ENCODE data around the gene TRAF2. TPM values are rescaled to one million over a fixed set of nuclear protein-coding genes. Genes with fewer than 3 reads are reported as not detected.

Gene TRAF2
- total RNA-seq, 1 donor from 2014 or later: 10.2 TPM

GRCh38 chr9:136925414-136926153 is 39.3 kb downstream of the TRAF2 start:
- intact Hi-C loops (cut with DNase I): no loop called here
- no peak for DNase-seq (ENCODE audit: low spot score)

- no peak for DNase-seq (ENCODE audit: low spot score)
- intact Hi-C loops (cut with DNase I): no loop called here
Observed at GRCh38 chr9:136926154-136926704, 39.9 kb downstream of the TRAF2 start.

DNA sequence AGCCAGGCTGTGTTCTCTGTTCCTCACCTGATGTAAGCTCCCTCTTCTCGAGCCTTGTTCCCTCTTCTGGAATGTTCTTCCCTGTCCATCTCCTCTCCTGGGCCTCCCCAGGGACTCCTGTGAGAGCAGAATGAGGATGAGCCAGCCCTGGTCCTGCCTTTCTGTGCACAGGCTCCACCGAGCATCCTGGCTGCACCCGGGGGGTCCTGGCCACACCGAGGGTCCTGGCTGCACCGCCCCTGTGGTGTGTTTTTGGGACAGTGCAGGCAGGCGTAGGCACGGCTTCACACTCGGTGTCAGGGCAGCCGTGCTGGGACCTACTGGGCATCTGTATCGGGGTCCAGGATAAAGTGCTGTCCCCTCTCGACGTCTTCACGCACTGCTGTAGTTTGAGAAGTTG is 40.4 kb downstream of the TRAF2 start:
- intact Hi-C loops (cut with DNase I): no loop called here
- no peak for DNase-seq (ENCODE audit: low spot score)

DNA sequence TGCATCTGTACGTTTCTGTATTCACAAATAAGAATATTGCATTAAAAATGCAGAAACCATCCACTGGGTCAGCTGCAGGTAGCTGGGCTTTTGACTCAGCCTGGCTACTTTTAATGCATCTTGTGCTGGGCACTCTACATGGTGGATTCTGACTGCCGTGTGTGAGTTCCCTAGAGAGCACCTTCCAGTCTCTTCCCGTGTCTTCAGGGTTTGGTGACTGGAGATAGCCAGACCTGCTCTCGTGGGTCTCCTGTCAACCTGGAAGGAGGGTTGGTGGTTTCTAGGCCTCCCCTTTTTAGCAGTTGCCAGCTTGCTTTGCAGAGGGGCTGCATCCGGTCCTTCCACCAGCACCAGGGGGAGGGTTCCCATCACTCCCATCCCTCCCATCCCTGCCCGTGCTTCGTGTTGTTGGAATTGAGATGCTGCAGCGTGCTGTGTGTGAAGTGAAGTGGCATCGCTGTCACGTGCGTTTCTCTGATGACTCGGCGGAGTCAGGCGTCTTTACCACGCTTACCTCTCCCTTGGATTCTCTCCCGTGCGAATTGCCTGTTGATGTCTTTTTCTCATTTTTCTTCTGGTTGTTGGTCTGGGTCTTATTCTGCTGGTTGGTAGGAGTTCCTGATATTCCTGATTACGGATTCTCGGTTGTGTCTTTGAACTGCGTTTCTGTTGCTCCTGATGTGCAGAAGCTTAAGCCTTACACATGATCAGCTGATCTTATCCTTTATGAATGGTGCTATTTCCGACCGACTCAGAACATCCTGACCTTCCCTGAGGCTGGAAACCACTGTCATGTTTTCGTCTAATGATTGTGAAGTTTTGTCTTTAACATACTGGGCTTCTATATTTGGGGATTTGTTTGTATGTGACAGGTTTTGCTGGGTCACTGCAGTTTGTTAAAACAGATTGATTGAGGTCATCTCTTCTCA is 41.3 kb downstream of the TRAF2 start:
- intact Hi-C loops (cut with DNase I): loop anchor here (1.0 kb wide), 1 partner anchor 13 kb away; no protein-coding TSS in a partner anchor
- no peak for DNase-seq (ENCODE audit: low spot score)

GRCh38 chr9:136928591-136928990 is 42.3 kb downstream of the TRAF2 start:
- intact Hi-C loops (cut with DNase I): loop anchor here (1.0 kb wide), 1 partner anchor 12 kb away; no protein-coding TSS in a partner anchor
- no peak for DNase-seq (ENCODE audit: low spot score)

GRCh38 chr9:136930014-136930413 is 43.7 kb downstream of the TRAF2 start:
- no peak for DNase-seq (ENCODE audit: low spot score)
- intact Hi-C loops (cut with DNase I): no loop called here

DNA sequence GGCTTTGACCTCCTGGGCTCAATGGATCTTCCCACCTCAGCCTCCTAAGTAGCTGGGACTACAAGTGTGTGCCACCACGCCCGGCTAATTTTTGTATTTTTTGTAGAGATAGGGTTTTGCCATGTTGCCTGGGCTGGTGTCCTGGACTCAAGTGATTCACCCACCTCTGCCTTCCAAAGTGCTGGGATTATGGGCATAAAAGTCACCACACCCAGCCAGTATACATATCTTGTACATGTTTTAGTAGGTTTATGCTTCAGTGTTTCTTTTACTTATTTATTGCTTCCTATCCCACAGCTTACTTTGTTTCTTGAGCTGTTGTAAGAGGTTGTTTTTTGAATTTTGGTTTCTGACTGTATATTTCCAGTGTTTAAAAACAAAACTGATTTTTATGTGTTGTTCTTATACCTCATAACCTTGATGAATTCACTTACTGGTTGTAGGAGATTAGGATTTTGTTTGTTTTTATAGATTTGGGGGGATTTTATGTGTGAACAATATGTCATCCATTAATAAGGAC is 45.4 kb downstream of the TRAF2 start:
- DNase-seq (ENCODE audit: low spot score): no peak
- intact Hi-C loops (cut with DNase I): no loop called here

- DNase-seq (ENCODE audit: low spot score): no peak
- intact Hi-C loops (cut with DNase I): no loop called here
Observed at GRCh38 chr9:136934277-136934676, 48.0 kb downstream of the TRAF2 start.

- intact Hi-C loops (cut with DNase I): no loop called here
- no peak for DNase-seq (ENCODE audit: low spot score)
Observed at GRCh38 chr9:136935651-136936050, 49.3 kb downstream of the TRAF2 start.

DNA sequence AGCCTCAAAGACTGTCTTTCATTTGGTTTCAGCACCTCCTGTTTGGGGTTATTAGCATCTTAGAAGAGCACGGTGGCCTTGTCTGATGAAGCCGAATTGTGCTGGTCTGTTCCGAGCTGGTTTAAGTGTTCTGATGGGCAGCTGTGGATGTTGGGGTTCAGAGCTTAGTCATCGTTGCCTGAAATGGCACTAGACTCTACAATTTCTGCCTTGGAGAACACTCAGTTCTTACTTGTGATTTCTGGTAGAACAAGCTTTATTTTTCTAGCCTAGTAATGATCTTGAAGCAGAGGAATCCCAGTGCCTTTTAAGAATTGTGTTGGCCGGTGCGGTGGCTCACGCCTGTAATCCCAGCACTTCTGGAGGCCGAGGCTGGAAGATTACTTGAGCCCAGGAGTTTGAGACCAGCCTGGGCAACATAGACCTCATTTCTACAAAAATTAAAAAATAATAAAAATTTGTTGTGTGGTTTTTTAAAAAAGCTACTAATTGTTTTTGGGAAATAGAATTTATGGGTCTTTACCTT is 50.4 kb downstream of the TRAF2 start:
- intact Hi-C loops (cut with DNase I): no loop called here

GRCh38 chr9:136937186-136938001 is 51.1 kb downstream of the TRAF2 start:
- intact Hi-C loops (cut with DNase I): no loop called here
- no peak for DNase-seq (ENCODE audit: low spot score)

More for the DNA sequence above, 50.4 kb downstream of the TRAF2 start:
- DNase-seq (ENCODE audit: low spot score): no peak

DNA sequence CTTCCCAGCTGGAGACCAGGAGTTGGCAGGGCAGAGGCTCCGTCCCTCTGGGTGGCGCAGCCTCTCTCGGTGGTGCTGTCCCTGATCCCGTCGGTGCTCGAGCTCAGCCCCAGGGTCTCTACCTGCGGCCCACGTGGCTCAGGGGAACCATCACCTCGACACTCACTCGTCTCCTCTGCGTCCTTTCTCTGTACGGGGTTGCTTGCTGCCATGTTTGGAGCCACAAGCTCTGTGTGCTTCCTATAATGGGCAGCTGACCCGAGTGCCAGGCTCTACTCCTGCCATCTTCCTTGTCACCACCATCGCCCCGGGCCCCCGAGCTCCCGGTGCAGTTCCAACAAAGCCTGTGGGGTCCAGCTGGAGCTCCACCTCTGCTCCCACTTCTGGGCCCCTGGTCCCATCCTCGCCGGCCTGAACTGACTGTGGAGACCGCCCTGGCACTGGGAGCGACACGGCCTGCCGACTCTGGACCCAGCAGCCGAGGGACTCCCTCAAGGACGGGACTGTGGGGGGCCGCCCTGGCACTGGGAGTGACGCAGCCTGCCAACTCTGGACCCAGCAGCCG is 53.2 kb downstream of the TRAF2 start:
- DNase-seq (ENCODE audit: low spot score): no peak

GRCh38 chr9:136939996-136940525 is 53.7 kb downstream of the TRAF2 start:
- peak; percentile 88 for DNase-seq (ENCODE audit: low spot score)
- intact Hi-C loops (cut with DNase I): loop anchor here (1.0 to 5.0 kb wide), 3 partner anchors 12 to 91 kb away; partner anchors contain the start of genes PHPT1 and TRAF2

More for the DNA sequence above, 53.2 kb downstream of the TRAF2 start:
- intact Hi-C loops (cut with DNase I): no loop called here

GRCh38 chr9:136940526-136941230 is 54.4 kb downstream of the TRAF2 start:
- intact Hi-C loops (cut with DNase I): loop anchor here (1.0 to 5.0 kb wide), 3 partner anchors 12 to 92 kb away; partner anchors contain the start of genes PHPT1 and TRAF2
- no peak for DNase-seq (ENCODE audit: low spot score)

GRCh38 chr9:136941231-136942111 is 55.2 kb downstream of the TRAF2 start:
- no peak for DNase-seq (ENCODE audit: low spot score)
- intact Hi-C loops (cut with DNase I): loop anchor here (2.0 to 5.0 kb wide), 2 partner anchors 54 to 93 kb away; partner anchors contain the start of genes PHPT1 and TRAF2

DNA sequence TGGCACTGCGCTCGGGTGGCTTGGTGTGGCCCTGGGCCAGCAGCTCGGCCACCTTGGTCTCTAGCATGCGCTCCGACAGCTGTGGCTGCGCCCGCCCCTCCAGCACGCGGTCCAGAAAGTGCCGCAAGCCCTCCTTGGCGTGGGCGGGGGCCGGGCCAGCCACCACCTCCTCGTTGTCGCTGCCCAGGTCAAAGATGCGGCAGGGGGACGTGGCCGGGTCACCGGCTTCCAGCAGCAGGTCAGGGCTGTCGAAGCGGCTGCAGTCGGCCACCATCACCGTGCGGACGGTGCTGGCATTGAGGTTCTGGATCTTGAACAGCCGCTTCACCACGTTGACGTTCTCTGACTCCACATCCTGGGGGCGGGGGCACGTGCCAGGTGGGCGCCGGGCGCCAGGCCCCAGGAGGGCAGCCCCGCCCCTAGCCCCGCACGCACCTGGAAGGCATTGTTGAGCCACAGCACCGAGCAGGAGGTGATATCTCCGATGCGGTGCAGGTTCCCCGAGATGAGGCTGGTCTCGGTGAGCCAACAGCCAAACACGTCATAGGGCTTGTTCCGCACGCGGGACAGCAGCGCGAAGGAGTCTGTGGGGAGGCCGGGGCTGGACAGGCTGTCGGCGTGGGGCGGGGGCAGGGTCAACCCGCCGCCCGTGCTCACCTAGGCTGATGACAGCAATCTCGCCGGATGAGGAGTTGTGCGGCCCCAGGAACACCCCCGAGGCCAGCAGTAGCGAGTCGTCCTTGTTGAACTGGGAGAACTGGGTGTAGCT is 56.0 kb downstream of the TRAF2 start:
- DNase-seq (ENCODE audit: low spot score): no peak

More for the DNA sequence above, 56.0 kb downstream of the TRAF2 start:
- intact Hi-C loops (cut with DNase I): loop anchor here (5.0 kb wide), 1 partner anchor 55 kb away; the partner anchor contains the start of gene TRAF2

Data from cardiac septum (tissue), 1 donor.